ENCODE results near the gene PLXNA2. TPM values are rescaled to one million over a fixed set of nuclear protein-coding genes. Genes with fewer than 3 reads are reported as not detected.

The PLXNA2 gene
- total and polyA plus RNA-seq, 3 donors from 2014 or later: 4.1 to 5.5 (median 4.7) TPM

GRCh38 chr1:208217781-208218180 lies 26.4 kb downstream of the PLXNA2 start:
- peaks cover 15% of the 10 kb centered on the region for H3K4me1 ChIP-seq
- peak; percentile 37 for DNase-seq
- no peak overlapping the region for H3K27ac ChIP-seq
- WGBS, 2 donors: 61 to 66% methylated on average over 8 to 10 of the region's 10 CpGs
- intact Hi-C loops (cut with DNase I; ENCODE audit: low total_unique reads): no loop called here
- no peaks in the 10 kb centered on the region for H3K36me3 ChIP-seq (ENCODE audit: low read depth, missing control alignments)
- H3K4me3 ChIP-seq: no peak overlapping the region
- no peaks in the 10 kb centered on the region for H3K27me3 ChIP-seq
- H3K9me3 ChIP-seq: no peaks in the 10 kb centered on the region
- TF ChIP-seq, protein P1, sequence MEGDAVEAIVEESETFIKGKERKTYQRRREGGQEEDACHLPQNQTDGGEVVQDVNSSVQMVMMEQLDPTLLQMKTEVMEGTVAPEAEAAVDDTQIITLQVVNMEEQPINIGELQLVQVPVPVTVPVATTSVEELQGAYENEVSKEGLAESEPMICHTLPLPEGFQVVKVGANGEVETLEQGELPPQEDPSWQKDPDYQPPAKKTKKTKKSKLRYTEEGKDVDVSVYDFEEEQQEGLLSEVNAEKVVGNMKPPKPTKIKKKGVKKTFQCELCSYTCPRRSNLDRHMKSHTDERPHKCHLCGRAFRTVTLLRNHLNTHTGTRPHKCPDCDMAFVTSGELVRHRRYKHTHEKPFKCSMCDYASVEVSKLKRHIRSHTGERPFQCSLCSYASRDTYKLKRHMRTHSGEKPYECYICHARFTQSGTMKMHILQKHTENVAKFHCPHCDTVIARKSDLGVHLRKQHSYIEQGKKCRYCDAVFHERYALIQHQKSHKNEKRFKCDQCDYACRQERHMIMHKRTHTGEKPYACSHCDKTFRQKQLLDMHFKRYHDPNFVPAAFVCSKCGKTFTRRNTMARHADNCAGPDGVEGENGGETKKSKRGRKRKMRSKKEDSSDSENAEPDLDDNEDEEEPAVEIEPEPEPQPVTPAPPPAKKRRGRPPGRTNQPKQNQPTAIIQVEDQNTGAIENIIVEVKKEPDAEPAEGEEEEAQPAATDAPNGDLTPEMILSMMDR (IDR thresholded peaks at IDR 0.05): no peak
- no peak for TF ChIP-seq POLR2A (IDR thresholded peaks at IDR 0.05)

- no peak overlapping the region for H3K27ac ChIP-seq
- intact Hi-C loops (cut with DNase I; ENCODE audit: low total_unique reads): no loop called here
Observed at GRCh38 chr1:208216806-208217205, 27.4 kb downstream of the PLXNA2 start.

GRCh38 chr1:208216062-208216461 lies 28.1 kb downstream of the PLXNA2 start:
- TF ChIP-seq, protein P1 (IDR thresholded peaks at IDR 0.05): no peak
- no peak for TF ChIP-seq POLR2A (IDR thresholded peaks at IDR 0.05)
- H3K27me3 ChIP-seq: no peaks in the 10 kb centered on the region
- intact Hi-C loops (cut with DNase I; ENCODE audit: low total_unique reads): no loop called here
- no peak for DNase-seq
- H3K9me3 ChIP-seq: no peaks in the 10 kb centered on the region
- no peaks in the 10 kb centered on the region for H3K36me3 ChIP-seq (ENCODE audit: low read depth, missing control alignments)
- H3K27ac ChIP-seq: no peak overlapping the region
- H3K4me3 ChIP-seq: no peak overlapping the region
- WGBS, 2 donors: 93 to 100% methylated on average over 1 of the region's 1 CpG
- peaks cover 15% of the 10 kb centered on the region for H3K4me1 ChIP-seq

More at GRCh38 chr1:208216806-208217205, 27.4 kb downstream of the PLXNA2 start:
- DNase-seq: no peak
- no peak for TF ChIP-seq POLR2A (IDR thresholded peaks at IDR 0.05)
- TF ChIP-seq, protein P1 (IDR thresholded peaks at IDR 0.05): no peak
- Histone ChIP-seq H3K4me1 (peaks cover 15% of the 10 kb centered on the region), H3K36me3 (ENCODE audit: low read depth, missing control alignments) (no peaks in the 10 kb centered on the region), H3K4me3 (no peak overlapping the region), H3K9me3 (no peaks in the 10 kb centered on the region), H3K27me3 (no peaks in the 10 kb centered on the region)
- whole genome bisulfite sequencing, 2 donors: 94 to 96% methylated on average over 16 of the region's 16 CpGs

DNA sequence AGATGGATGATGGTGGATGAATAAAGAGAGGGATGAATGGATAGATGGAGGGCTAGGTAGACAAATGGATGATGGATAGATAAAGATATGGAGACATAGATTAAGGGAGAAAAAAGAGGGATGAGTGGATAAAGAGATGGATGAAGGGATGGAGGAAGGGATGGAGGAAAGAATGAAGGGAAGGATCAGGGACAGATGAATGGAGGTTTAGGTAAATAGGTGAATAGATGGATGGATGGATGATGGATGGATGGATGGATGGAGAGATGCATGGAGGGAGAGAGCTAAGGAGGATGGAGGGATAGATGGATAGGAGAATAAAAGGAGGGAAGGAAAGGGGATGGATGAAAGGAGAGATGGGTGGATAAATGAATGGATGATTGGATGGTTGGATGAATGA lies 28.8 kb downstream of the PLXNA2 start:
- Histone ChIP-seq H3K4me3 (no peak overlapping the region), H3K27ac (no peak overlapping the region), H3K27me3 (no peaks in the 10 kb centered on the region), H3K4me1 (peaks cover 15% of the 10 kb centered on the region), H3K36me3 (ENCODE audit: low read depth, missing control alignments) (no peaks in the 10 kb centered on the region), H3K9me3 (no peaks in the 10 kb centered on the region)
- TF ChIP-seq POLR2A (IDR thresholded peaks at IDR 0.05): no peak
- TF ChIP-seq, protein P1 (IDR thresholded peaks at IDR 0.05): no peak
- no peak for DNase-seq
- intact Hi-C loops (cut with DNase I; ENCODE audit: low total_unique reads): no loop called here

DNA sequence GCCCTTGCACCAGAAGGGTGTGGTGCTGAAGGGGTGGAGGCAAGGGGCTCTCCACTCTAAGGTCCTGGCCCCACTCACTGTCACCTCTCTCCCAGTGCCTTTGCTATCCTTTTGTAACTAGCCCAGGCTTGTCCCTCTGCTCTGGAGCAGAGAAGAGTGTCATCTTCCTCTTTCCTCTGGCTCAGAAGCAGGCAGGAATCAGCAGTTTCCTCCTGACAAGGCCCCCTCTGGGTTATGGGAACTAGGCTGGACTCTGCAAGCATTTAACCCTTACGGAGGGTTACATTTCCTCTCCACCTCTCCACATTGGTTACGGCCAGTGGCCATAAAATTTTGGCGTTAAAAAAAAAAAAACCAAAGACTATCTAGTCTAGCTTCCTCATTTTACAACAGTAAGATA lies 30.4 kb downstream of the PLXNA2 start:
- Histone ChIP-seq H3K9me3 (no peaks in the 10 kb centered on the region), H3K4me1 (peaks cover 5% of the 10 kb centered on the region), H3K36me3 (ENCODE audit: low read depth, missing control alignments) (no peaks in the 10 kb centered on the region), H3K4me3 (no peak overlapping the region), H3K27me3 (no peaks in the 10 kb centered on the region), H3K27ac (no peak overlapping the region)
- intact Hi-C loops (cut with DNase I; ENCODE audit: low total_unique reads): no loop called here
- no peak for TF ChIP-seq POLR2A (IDR thresholded peaks at IDR 0.05)
- TF ChIP-seq, protein P1 (IDR thresholded peaks at IDR 0.05): no peak
- WGBS, 2 donors: 76 to 81% methylated on average over 3 of the region's 3 CpGs
- no peak for DNase-seq
